Measurements from ENCODE around the gene OCLN.
"Not testable (repeated sequence)": the region's sequence is repeated elsewhere in the genome, so short reads cannot be mapped to it uniquely, and the experiment has no call there.

The OCLN gene

GRCh38 chr5:69516769-69517168 lies 24.2 kb downstream of the OCLN start:
- no peak overlapping the region for H3K4me3 ChIP-seq (ENCODE audit: low read depth, low read length)
- no peaks in the 10 kb centered on the region for H3K4me1 ChIP-seq (ENCODE audit: control insufficient read depth, insufficient read depth, low read length)
- no peaks in the 10 kb centered on the region for H3K9me3 ChIP-seq (ENCODE audit: control insufficient read depth, insufficient read depth, low read length)
- no peaks in the 10 kb centered on the region for H3K27me3 ChIP-seq (ENCODE audit: control insufficient read depth, insufficient read depth, low read length)
- no peak overlapping the region for H3K9ac ChIP-seq (ENCODE audit: low read depth, low read length)
- no peaks in the 10 kb centered on the region for H3K36me3 ChIP-seq (ENCODE audit: control insufficient read depth, insufficient read depth, low read length)

GRCh38 chr5:69517763-69518212 lies 25.2 kb downstream of the OCLN start:
- Histone ChIP-seq H3K4me3 (ENCODE audit: low read depth, low read length) (no peak overlapping the region), H3K4me1 (ENCODE audit: control insufficient read depth, insufficient read depth, low read length) (no peaks in the 10 kb centered on the region), H3K9ac (ENCODE audit: low read depth, low read length) (no peak overlapping the region), H3K9me3 (ENCODE audit: control insufficient read depth, insufficient read depth, low read length) (no peaks in the 10 kb centered on the region), H3K27me3 (ENCODE audit: control insufficient read depth, insufficient read depth, low read length) (no peaks in the 10 kb centered on the region), H3K36me3 (ENCODE audit: control insufficient read depth, insufficient read depth, low read length) (no peaks in the 10 kb centered on the region)

GRCh38 chr5:69519285-69519684 lies 26.7 kb downstream of the OCLN start:
- no peaks in the 10 kb centered on the region for H3K4me1 ChIP-seq (ENCODE audit: control insufficient read depth, insufficient read depth, low read length)

DNA sequence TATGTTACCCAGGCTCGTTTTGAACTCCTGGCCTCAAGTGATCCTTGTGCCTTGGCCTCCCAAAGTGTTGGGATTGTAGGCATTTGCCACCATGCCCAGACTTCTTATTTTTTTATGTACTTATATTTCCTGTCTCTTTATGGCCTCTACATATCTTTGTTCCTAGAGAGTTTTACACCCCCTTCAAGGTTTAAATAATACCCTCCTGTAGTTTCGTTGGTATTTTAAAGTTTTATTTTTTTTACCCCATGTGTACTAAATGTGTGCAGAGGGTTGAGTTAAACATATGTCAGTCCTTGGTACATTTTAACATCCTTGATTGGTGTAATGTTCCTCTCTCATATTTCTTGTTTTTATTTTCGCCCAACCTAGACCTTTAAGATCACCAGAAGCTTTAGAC lies 29.4 kb downstream of the OCLN start:
- H3K4me1 ChIP-seq (ENCODE audit: control insufficient read depth, insufficient read depth, low read length): no peaks in the 10 kb centered on the region
- H3K4me3 ChIP-seq (ENCODE audit: low read depth, low read length): no peak overlapping the region
- H3K9me3 ChIP-seq (ENCODE audit: control insufficient read depth, insufficient read depth, low read length): no peaks in the 10 kb centered on the region
- peaks cover 11% of the 10 kb centered on the region for H3K36me3 ChIP-seq (ENCODE audit: control insufficient read depth, insufficient read depth, low read length)
- no peak overlapping the region for H3K9ac ChIP-seq (ENCODE audit: low read depth, low read length)
- no peaks in the 10 kb centered on the region for H3K27me3 ChIP-seq (ENCODE audit: control insufficient read depth, insufficient read depth, low read length)

More at GRCh38 chr5:69519285-69519684, 26.7 kb downstream of the OCLN start:
- Histone ChIP-seq H3K36me3 (ENCODE audit: control insufficient read depth, insufficient read depth, low read length) (no peaks in the 10 kb centered on the region), H3K9ac (ENCODE audit: low read depth, low read length) (no peak overlapping the region), H3K27me3 (ENCODE audit: control insufficient read depth, insufficient read depth, low read length) (no peaks in the 10 kb centered on the region), H3K9me3 (ENCODE audit: control insufficient read depth, insufficient read depth, low read length) (no peaks in the 10 kb centered on the region), H3K4me3 (ENCODE audit: low read depth, low read length) (no peak overlapping the region)

DNA sequence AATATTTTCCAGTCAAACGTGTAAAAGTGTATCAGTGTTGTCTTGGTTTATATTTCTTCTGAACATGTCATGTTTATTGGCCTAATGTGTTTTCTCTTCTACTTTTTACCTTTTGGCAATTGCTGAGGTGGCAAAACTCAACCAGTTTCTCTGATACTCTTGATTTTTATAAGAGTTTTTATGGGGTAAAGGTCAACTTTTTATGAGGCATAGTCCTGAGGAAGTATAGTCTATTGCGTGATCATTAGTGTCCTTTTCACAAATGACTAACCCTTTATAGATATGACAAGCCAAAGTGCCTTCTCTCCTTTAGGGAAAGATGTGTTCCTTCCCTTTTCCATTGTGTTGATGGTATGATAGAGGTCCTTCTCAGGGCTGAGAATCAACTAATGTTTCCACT lies 32.9 kb downstream of the OCLN start:
- Histone ChIP-seq H3K9ac (ENCODE audit: low read depth, low read length) (no peak overlapping the region), H3K36me3 (ENCODE audit: control insufficient read depth, insufficient read depth, low read length) (peaks cover 11% of the 10 kb centered on the region), H3K9me3 (ENCODE audit: control insufficient read depth, insufficient read depth, low read length) (no peaks in the 10 kb centered on the region), H3K4me3 (ENCODE audit: low read depth, low read length) (no peak overlapping the region), H3K27me3 (ENCODE audit: control insufficient read depth, insufficient read depth, low read length) (no peaks in the 10 kb centered on the region), H3K4me1 (ENCODE audit: control insufficient read depth, insufficient read depth, low read length) (no peaks in the 10 kb centered on the region)

DNA sequence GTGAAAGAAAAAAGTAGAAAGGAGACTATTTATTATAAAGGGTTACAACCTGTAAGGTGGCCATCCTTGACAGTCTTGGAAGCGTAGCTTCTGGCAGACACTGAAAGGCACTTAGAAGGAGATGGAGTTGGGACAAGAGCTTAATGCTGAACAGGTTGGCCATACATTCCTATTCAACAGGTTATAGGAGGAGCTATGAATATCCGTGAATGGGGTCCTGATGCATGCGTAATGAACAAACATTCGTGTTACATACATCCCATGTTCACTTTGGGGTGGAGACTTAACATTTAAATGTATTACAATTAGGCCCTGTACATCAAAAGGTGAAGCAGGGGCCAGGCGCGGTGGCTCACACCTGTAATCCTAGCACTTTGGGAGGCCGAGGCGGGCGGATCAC lies 34.1 kb downstream of the OCLN start:
- no peaks in the 10 kb centered on the region for H3K27me3 ChIP-seq (ENCODE audit: control insufficient read depth, insufficient read depth, low read length)
- no peaks in the 10 kb centered on the region for H3K9me3 ChIP-seq (ENCODE audit: control insufficient read depth, insufficient read depth, low read length)
- peaks cover 11% of the 10 kb centered on the region for H3K36me3 ChIP-seq (ENCODE audit: control insufficient read depth, insufficient read depth, low read length)
- H3K4me1 ChIP-seq (ENCODE audit: control insufficient read depth, insufficient read depth, low read length): no peaks in the 10 kb centered on the region
- H3K9ac ChIP-seq (ENCODE audit: low read depth, low read length): no peak overlapping the region
- no peak overlapping the region for H3K4me3 ChIP-seq (ENCODE audit: low read depth, low read length)

GRCh38 chr5:69527128-69527770 lies 34.7 kb downstream of the OCLN start:
- no peak overlapping the region for H3K4me3 ChIP-seq (ENCODE audit: low read depth, low read length)
- no peaks in the 10 kb centered on the region for H3K4me1 ChIP-seq (ENCODE audit: control insufficient read depth, insufficient read depth, low read length)
- H3K27me3 ChIP-seq (ENCODE audit: control insufficient read depth, insufficient read depth, low read length): no peaks in the 10 kb centered on the region
- H3K9me3 ChIP-seq (ENCODE audit: control insufficient read depth, insufficient read depth, low read length): no peaks in the 10 kb centered on the region
- peaks cover 11% of the 10 kb centered on the region for H3K36me3 ChIP-seq (ENCODE audit: control insufficient read depth, insufficient read depth, low read length)
- H3K9ac ChIP-seq (ENCODE audit: low read depth, low read length): no peak overlapping the region

- no peaks in the 10 kb centered on the region for H3K27me3 ChIP-seq (ENCODE audit: control insufficient read depth, insufficient read depth, low read length)
- no peak overlapping the region for H3K4me3 ChIP-seq (ENCODE audit: low read depth, low read length)
- H3K9ac ChIP-seq (ENCODE audit: low read depth, low read length): no peak overlapping the region
- H3K9me3 ChIP-seq (ENCODE audit: control insufficient read depth, insufficient read depth, low read length): no peaks in the 10 kb centered on the region
- H3K4me1 ChIP-seq (ENCODE audit: control insufficient read depth, insufficient read depth, low read length): no peaks in the 10 kb centered on the region
- peaks cover 11% of the 10 kb centered on the region for H3K36me3 ChIP-seq (ENCODE audit: control insufficient read depth, insufficient read depth, low read length)
Observed at GRCh38 chr5:69528035-69528434, 35.4 kb downstream of the OCLN start.

- H3K36me3 ChIP-seq (ENCODE audit: control insufficient read depth, insufficient read depth, low read length): peaks cover 11% of the 10 kb centered on the region
- no peak overlapping the region for H3K9ac ChIP-seq (ENCODE audit: low read depth, low read length)
- no peaks in the 10 kb centered on the region for H3K27me3 ChIP-seq (ENCODE audit: control insufficient read depth, insufficient read depth, low read length)
- no peaks in the 10 kb centered on the region for H3K4me1 ChIP-seq (ENCODE audit: control insufficient read depth, insufficient read depth, low read length)
- no peak overlapping the region for H3K4me3 ChIP-seq (ENCODE audit: low read depth, low read length)
- no peaks in the 10 kb centered on the region for H3K9me3 ChIP-seq (ENCODE audit: control insufficient read depth, insufficient read depth, low read length)
Observed at GRCh38 chr5:69528609-69529008, 36.0 kb downstream of the OCLN start.

GRCh38 chr5:69530561-69531405 lies 38.2 kb downstream of the OCLN start:
- Histone ChIP-seq H3K9me3 (ENCODE audit: control insufficient read depth, insufficient read depth, low read length) (no peaks in the 10 kb centered on the region), H3K9ac (ENCODE audit: low read depth, low read length) (no peak overlapping the region), H3K4me3 (ENCODE audit: low read depth, low read length) (no peak overlapping the region), H3K36me3 (ENCODE audit: control insufficient read depth, insufficient read depth, low read length) (peaks cover 8% of the 10 kb centered on the region), H3K4me1 (ENCODE audit: control insufficient read depth, insufficient read depth, low read length) (no peaks in the 10 kb centered on the region), H3K27me3 (ENCODE audit: control insufficient read depth, insufficient read depth, low read length) (no peaks in the 10 kb centered on the region)

GRCh38 chr5:69531406-69531801 lies 38.8 kb downstream of the OCLN start:
- peaks cover 3% of the 10 kb centered on the region for H3K36me3 ChIP-seq (ENCODE audit: control insufficient read depth, insufficient read depth, low read length)
- H3K9me3 ChIP-seq (ENCODE audit: control insufficient read depth, insufficient read depth, low read length): no peaks in the 10 kb centered on the region
- no peaks in the 10 kb centered on the region for H3K27me3 ChIP-seq (ENCODE audit: control insufficient read depth, insufficient read depth, low read length)
- H3K4me3 ChIP-seq (ENCODE audit: low read depth, low read length): no peak overlapping the region
- no peak overlapping the region for H3K9ac ChIP-seq (ENCODE audit: low read depth, low read length)
- no peaks in the 10 kb centered on the region for H3K4me1 ChIP-seq (ENCODE audit: control insufficient read depth, insufficient read depth, low read length)

DNA sequence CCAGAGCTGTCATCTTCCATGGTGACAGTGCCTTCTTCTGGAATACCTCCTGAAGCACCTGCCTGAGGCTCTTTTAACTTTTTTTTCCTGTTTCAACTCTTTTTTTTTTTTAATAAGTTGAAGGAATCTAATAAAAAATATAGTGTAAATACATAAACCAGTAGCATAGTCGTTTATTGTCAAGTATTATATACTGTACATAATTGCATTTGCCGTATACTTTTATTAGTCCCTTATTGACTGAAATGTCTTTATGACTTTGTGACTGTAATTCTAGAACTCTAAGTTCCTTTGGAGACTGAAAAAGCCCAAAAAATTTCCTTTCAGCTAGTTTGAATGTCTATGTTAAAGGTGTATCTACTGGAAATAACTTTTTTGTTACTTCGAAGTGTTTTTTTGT lies 45.3 kb downstream of the OCLN start:
- not testable (repeated sequence) for H3K36me3 ChIP-seq (ENCODE audit: control insufficient read depth, insufficient read depth, low read length); H3K4me1 ChIP-seq (ENCODE audit: control insufficient read depth, insufficient read depth, low read length); H3K9ac ChIP-seq (ENCODE audit: low read depth, low read length); H3K9me3 ChIP-seq (ENCODE audit: control insufficient read depth, insufficient read depth, low read length); H3K27me3 ChIP-seq (ENCODE audit: control insufficient read depth, insufficient read depth, low read length); H3K4me3 ChIP-seq (ENCODE audit: low read depth, low read length)

Measured in iPS-15b (cell line).